COLO668 (cell line): ENCODE measurements around the gene SYNGR1.

Source experiments
- DNase-seq: peaks from one replicate; lab custom pipeline; 2025; ENCODE audit not compliant: unreplicated experiment; lab: John Stamatoyannopoulos, UW

Gene SYNGR1

GRCh38 chr22:39349967-39350726 is at the start of gene SYNGR1:
SYNGR1 (plus strand) TSS chr22:39349991; CDS start chr22:39350011, 20 bp downstream.
- no peak for DNase-seq

GRCh38 chr22:39300186-39300830 is 49.5 kb upstream of the SYNGR1 start:
- peak; percentile 42 for DNase-seq

- DNase-seq: no peak
Observed at GRCh38 chr22:39301108-39301507, 48.7 kb upstream of the SYNGR1 start.

GRCh38 chr22:39301926-39302325 is 47.9 kb upstream of the SYNGR1 start:
- peak; percentile 8 for DNase-seq

GRCh38 chr22:39302431-39302960 is 47.3 kb upstream of the SYNGR1 start:
- no peak for DNase-seq

GRCh38 chr22:39303358-39303757 is 46.4 kb upstream of the SYNGR1 start:
- DNase-seq: peak; percentile 31

- DNase-seq: no peak
Observed at GRCh38 chr22:39303892-39304671, 45.7 kb upstream of the SYNGR1 start.

GRCh38 chr22:39306456-39307361 is 43.1 kb upstream of the SYNGR1 start:
- peak; percentile 67 for DNase-seq

GRCh38 chr22:39308614-39309363 is 41.0 kb upstream of the SYNGR1 start:
- DNase-seq: peak; percentile 32

GRCh38 chr22:39309364-39309861 is 40.4 kb upstream of the SYNGR1 start:
- DNase-seq: peak; percentile 25

- DNase-seq: no peak
Observed at GRCh38 chr22:39309881-39310714, 39.7 kb upstream of the SYNGR1 start.

- DNase-seq: no peak
Observed at GRCh38 chr22:39311592-39312400, 38.0 kb upstream of the SYNGR1 start.

- peak; percentile 50 for DNase-seq
Observed at GRCh38 chr22:39312410-39312809, 37.4 kb upstream of the SYNGR1 start.

GRCh38 chr22:39313258-39314001 is 36.4 kb upstream of the SYNGR1 start:
- DNase-seq: no peak

GRCh38 chr22:39314251-39314971 is 35.4 kb upstream of the SYNGR1 start:
- DNase-seq: no peak

- DNase-seq: no peak
Observed at GRCh38 chr22:39315389-39315788, 34.4 kb upstream of the SYNGR1 start.
